ENCODE results near the gene PROC. TPM values are rescaled to one million over a fixed set of nuclear protein-coding genes. Genes with fewer than 3 reads are reported as not detected.

Gene PROC
- total RNA-seq, 3 donors from 2014 or later, result not detected

DNA sequence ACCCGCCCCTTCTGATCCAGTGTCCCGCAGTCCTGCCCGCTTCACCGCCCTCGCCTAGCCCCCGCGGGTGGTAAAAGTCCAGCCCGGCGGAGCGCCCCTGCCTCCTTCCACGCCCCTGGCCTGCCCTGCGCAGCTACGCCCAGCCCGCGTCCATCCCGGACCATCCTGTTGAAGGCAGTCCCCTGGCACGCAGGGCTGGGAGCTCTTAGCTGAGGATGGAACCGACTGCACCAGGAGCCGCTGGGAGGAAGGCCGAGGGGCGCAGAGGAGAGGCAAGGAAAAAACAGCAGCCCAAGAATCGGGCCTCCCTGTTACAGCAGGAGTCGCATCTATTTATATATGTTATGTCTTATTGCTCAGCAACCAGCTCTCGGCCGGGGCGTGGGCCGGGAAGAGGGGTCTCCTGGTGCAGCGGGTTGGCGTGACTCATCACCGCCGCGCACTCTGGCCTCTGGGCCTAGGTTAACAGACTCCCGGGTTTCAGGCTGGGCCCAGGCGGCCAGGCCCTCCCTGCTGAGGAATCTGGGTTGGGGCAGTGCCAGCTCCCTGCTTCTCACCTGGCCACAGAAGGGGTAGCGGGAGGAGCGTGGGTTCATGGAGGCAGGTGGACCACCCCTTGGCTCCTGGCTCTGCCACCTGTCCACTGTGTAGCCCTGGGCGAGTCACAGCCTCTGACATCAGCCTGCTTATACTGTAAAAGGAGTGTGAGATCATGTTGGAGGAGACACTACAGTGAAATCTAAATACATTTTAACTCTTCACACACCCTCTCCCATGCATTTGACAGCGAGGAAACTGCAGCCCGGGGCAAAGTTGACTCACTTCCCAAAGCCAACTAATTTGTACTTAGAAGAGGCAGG lies 17.1 kb upstream of the PROC start:
- no peaks in the 10 kb centered on the region for H3K27me3 ChIP-seq
- TF ChIP-seq POLR2A (IDR thresholded peaks at IDR 0.05) (no peak), POLR2AphosphoS5 (IDR thresholded peaks at IDR 0.05) (no peak)
- TF ChIP-seq, protein P1, sequence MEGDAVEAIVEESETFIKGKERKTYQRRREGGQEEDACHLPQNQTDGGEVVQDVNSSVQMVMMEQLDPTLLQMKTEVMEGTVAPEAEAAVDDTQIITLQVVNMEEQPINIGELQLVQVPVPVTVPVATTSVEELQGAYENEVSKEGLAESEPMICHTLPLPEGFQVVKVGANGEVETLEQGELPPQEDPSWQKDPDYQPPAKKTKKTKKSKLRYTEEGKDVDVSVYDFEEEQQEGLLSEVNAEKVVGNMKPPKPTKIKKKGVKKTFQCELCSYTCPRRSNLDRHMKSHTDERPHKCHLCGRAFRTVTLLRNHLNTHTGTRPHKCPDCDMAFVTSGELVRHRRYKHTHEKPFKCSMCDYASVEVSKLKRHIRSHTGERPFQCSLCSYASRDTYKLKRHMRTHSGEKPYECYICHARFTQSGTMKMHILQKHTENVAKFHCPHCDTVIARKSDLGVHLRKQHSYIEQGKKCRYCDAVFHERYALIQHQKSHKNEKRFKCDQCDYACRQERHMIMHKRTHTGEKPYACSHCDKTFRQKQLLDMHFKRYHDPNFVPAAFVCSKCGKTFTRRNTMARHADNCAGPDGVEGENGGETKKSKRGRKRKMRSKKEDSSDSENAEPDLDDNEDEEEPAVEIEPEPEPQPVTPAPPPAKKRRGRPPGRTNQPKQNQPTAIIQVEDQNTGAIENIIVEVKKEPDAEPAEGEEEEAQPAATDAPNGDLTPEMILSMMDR (IDR thresholded peaks at IDR 0.05), result no peak
- DNase-seq (ENCODE audit: low spot score in 2 of 2), result no peak
- intact Hi-C loops (cut with DNase I; ENCODE audit: low total_unique reads), result no loop called here
- H3K9me3 ChIP-seq, result no peaks in the 10 kb centered on the region
- no peaks in the 10 kb centered on the region for H3K4me1 ChIP-seq
- H3K4me3 ChIP-seq, result no peak overlapping the region
- no peak overlapping the region for H3K27ac ChIP-seq
- H3K36me3 ChIP-seq, result no peaks in the 10 kb centered on the region

DNA sequence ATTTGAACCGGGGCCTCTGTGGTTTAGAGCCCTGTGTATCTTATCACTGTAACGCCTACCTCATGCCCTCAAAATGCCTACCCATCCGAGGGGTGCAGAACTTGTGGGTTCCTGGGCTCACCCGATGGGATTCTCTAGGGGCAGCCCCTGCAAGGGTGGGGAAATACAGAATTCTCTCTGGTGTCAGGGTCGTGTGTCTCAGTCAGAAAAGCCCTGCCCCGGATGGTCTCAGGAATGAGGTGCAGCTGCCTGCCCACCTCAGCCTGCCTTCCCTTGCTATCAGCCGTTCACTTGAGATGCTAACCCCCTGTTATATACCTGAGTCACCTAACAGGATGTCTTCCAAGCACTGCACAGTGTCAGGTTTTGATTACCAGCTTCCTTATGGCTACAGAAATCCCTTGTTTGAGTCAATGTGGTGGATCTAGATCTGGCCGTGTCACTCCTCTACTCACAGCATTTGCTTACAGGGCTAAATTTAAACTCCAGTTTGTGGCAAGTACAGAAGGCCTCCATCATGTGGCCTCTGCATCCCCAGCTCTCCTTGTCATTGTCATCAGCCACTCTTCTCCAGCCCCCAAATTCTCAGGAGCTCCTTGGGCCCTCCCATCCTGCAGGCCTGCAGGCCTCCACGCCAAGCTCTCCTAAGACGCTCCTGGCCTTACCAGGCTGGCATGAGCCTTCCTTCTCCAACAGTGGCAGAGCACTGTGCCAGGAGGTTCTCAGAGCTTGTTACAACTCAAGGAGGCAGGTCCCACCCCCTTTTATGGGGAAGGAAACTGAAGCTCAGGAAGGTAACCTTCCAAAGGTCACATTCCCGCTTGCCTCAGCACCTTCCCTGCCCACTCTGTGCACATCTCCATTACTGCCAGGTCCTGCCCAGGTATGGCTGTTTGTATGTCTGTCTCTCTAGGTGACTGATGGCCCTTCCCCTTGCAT lies 16.2 kb upstream of the PROC start:
- H3K4me1 ChIP-seq, result no peaks in the 10 kb centered on the region
- intact Hi-C loops (cut with DNase I; ENCODE audit: low total_unique reads), result no loop called here
- DNase-seq (ENCODE audit: low spot score in 2 of 2), result no peak
- TF ChIP-seq POLR2AphosphoS5 (IDR thresholded peaks at IDR 0.05) (no peak), POLR2A (IDR thresholded peaks at IDR 0.05) (no peak)
- TF ChIP-seq, protein P1 (IDR thresholded peaks at IDR 0.05), result no peak
- no peaks in the 10 kb centered on the region for H3K36me3 ChIP-seq
- H3K27me3 ChIP-seq, result no peaks in the 10 kb centered on the region
- no peak overlapping the region for H3K4me3 ChIP-seq
- H3K9me3 ChIP-seq, result no peaks in the 10 kb centered on the region
- H3K27ac ChIP-seq, result no peak overlapping the region

DNA sequence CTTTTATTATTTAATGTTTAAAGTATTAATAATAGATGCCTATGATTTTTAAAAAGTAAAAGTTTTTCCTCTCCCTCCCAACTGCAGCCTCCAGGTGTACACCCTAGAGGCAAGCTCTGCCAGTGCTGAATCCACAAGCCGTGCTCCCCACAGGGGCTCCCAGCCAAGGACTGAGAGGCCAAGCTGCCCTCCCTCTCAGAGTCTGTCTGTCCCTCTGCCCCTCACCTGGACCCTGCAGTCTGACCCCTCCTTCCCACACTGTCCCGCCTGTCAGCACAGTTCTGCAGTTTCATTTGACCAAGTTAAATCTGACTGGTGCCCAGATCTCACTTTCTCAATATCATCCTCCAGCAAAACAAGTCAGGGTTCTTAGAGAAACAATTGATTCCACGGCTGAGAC lies 14.8 kb upstream of the PROC start:
- intact Hi-C loops (cut with DNase I; ENCODE audit: low total_unique reads), result no loop called here
- Histone ChIP-seq H3K27ac (no peak overlapping the region), H3K9me3 (no peaks in the 10 kb centered on the region), H3K36me3 (no peaks in the 10 kb centered on the region), H3K4me3 (no peak overlapping the region), H3K4me1 (no peaks in the 10 kb centered on the region), H3K27me3 (no peaks in the 10 kb centered on the region)
- DNase-seq (ENCODE audit: low spot score in 2 of 2), result no peak
- TF ChIP-seq, protein P1 (IDR thresholded peaks at IDR 0.05), result no peak
- TF ChIP-seq POLR2A (IDR thresholded peaks at IDR 0.05) (no peak), POLR2AphosphoS5 (IDR thresholded peaks at IDR 0.05) (no peak)

GRCh38 chr2:127404466-127405254 lies 13.6 kb upstream of the PROC start:
- no peak overlapping the region for H3K27ac ChIP-seq
- no peak overlapping the region for H3K4me3 ChIP-seq
- TF ChIP-seq, protein P1 (IDR thresholded peaks at IDR 0.05), result no peak
- TF ChIP-seq POLR2A (IDR thresholded peaks at IDR 0.05) (no peak), POLR2AphosphoS5 (IDR thresholded peaks at IDR 0.05) (no peak)
- H3K27me3 ChIP-seq, result no peaks in the 10 kb centered on the region
- intact Hi-C loops (cut with DNase I; ENCODE audit: low total_unique reads), result no loop called here
- no peak for DNase-seq (ENCODE audit: low spot score in 2 of 2)
- no peaks in the 10 kb centered on the region for H3K36me3 ChIP-seq
- no peaks in the 10 kb centered on the region for H3K4me1 ChIP-seq
- H3K9me3 ChIP-seq, result no peaks in the 10 kb centered on the region
